ENCODE data around the gene LAX1.

DNA sequence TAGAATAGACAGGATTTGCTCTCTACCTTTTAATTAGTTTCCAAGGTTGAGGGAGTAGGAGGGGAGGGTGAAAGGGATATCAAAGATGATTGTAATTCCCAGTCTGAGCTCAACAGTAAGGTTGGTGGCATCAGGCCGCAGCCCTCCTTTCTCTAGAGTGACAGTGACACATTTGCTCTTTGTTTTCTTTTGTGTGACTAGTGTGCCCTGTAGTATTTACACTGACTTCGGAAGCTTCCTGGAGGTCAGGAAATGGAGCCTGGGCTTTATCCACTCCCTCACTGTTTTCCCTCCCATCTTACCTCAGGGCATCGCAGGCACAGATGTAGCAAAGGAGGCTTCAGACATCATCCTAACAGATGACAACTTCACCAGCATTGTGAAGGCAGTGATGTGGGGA lies 44.7 kb upstream of the LAX1 start:
- TF ChIP-seq, protein P1, sequence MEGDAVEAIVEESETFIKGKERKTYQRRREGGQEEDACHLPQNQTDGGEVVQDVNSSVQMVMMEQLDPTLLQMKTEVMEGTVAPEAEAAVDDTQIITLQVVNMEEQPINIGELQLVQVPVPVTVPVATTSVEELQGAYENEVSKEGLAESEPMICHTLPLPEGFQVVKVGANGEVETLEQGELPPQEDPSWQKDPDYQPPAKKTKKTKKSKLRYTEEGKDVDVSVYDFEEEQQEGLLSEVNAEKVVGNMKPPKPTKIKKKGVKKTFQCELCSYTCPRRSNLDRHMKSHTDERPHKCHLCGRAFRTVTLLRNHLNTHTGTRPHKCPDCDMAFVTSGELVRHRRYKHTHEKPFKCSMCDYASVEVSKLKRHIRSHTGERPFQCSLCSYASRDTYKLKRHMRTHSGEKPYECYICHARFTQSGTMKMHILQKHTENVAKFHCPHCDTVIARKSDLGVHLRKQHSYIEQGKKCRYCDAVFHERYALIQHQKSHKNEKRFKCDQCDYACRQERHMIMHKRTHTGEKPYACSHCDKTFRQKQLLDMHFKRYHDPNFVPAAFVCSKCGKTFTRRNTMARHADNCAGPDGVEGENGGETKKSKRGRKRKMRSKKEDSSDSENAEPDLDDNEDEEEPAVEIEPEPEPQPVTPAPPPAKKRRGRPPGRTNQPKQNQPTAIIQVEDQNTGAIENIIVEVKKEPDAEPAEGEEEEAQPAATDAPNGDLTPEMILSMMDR (IDR thresholded peaks at IDR 0.05) = no peak
- TF ChIP-seq POLR2A (IDR thresholded peaks at IDR 0.05) (no peak), POLR2AphosphoS5 (IDR thresholded peaks at IDR 0.05) (no peak), EP300 (IDR thresholded peaks at IDR 0.05) (no peak)

All from sigmoid colon (tissue), 4 donors.